WTC11 (cell line): Measurements from ENCODE around the gene FBXO2.

Experiments used
- CDX4 ChIP-seq: fragments of 250-450 bp; sonication (Bioruptor Pico); IDR thresholded peaks from 2 replicates; pipeline ENCODE4 v1.9.0; 2021; ENCODE audit warnings: moderate library complexity, mild to moderate bottlenecking, inconsistent platforms, borderline replicate concordance
- CREM ChIP-seq: sonication (generic); formaldehyde crosslinking; IDR thresholded peaks from 2 replicates; pipeline ENCODE4 v1.8.1; 2022; ENCODE audit warnings: mild to moderate bottlenecking, missing genetic modification reagents, moderate library complexity
- CTCF ChIP-seq: fragments of 200-600 bp; IDR thresholded peaks from 2 replicates; pipeline ENCODE4 v1.8.0; 2022; ENCODE audit warnings: antibody characterized with exemption
- JUN ChIP-seq: sonication (generic); formaldehyde crosslinking; IDR thresholded peaks from 2 replicates; pipeline ENCODE4 v1.8.0; 2023; ENCODE audit warnings: mild to moderate bottlenecking, missing genetic modification reagents
- NR2C2 ChIP-seq: sonication (generic); formaldehyde crosslinking; IDR thresholded peaks from 2 replicates; pipeline ENCODE4 v1.8.0; 2022; ENCODE audit warnings: mild to moderate bottlenecking, missing genetic modification reagents
- SP1 ChIP-seq: sonication (generic); formaldehyde crosslinking; conservative IDR thresholded peaks from 2 replicates; pipeline ENCODE4 v1.8.1; 2022; ENCODE audit warnings: missing genetic modification reagents
- TCF7 ChIP-seq: sonication (generic); formaldehyde crosslinking; IDR thresholded peaks from 2 replicates; pipeline ENCODE4 v1.8.0; 2022; ENCODE audit warnings: mild to moderate bottlenecking, low read depth, missing genetic modification reagents, moderate library complexity
- ZNF263 ChIP-seq: sonication (generic); formaldehyde crosslinking; IDR thresholded peaks from 2 replicates; pipeline ENCODE4 v1.8.1; 2022; ENCODE audit warnings: low read depth, mild to moderate bottlenecking, moderate library complexity, missing genetic modification reagents

- TF ChIP-seq CTCF (no peak), SP1 (no peak), CREM (CRISPR knock-in tag) (no peak), JUN (no peak), NR2C2 (CRISPR knock-in tag) (no peak), ZNF263 (CRISPR knock-in tag) (no peak), CDX4 (CRISPR knock-in tag) (no peak), TCF7 (CRISPR knock-in tag) (no peak)
Observed at GRCh38 chr1:11697893-11698210, 43.6 kb upstream of the FBXO2 start.
